ENCODE results near the gene RAB43.

- TF ChIP-seq CTCF (IDR thresholded peaks at IDR 0.05; ENCODE audit: insufficient read depth, low read depth, low read length): no peak
- TF ChIP-seq EZH2 (IDR thresholded peaks at IDR 0.05; ENCODE audit: insufficient read depth, low read length): no peak
Observed at GRCh38 chr3:129104498-129105079, 17.0 kb downstream of the RAB43 start.

Data from astrocyte (in vitro differentiated cells and primary cell).